Measurements from ENCODE around the gene MREG. TPM values are rescaled to one million over a fixed set of nuclear protein-coding genes. Genes with fewer than 3 reads are reported as not detected.

MREG gene
- total RNA-seq, 1 donor from 2014 or later, result 0.22 TPM

GRCh38 chr2:215915441-215915840, 97.9 kb downstream of the MREG start:
- no peaks in the 10 kb centered on the region for H3K27me3 ChIP-seq (ENCODE audit: low read depth)
- H3K9me3 ChIP-seq (replicated peaks), result peaks cover 11% of the 10 kb centered on the region
- H3K4me3 ChIP-seq, result no peak overlapping the region
- intact Hi-C loops (cut with micrococcal nuclease), result loop anchor here (5.0 kb wide), 1 partner anchor 458 kb away; no protein-coding TSS in a partner anchor
- no peak for DNase-seq
- no peaks in the 10 kb centered on the region for H3K36me3 ChIP-seq
- H3K27ac ChIP-seq (replicated peaks), result no peak overlapping the region
- peaks cover 13% of the 10 kb centered on the region for H3K4me1 ChIP-seq
- TF ChIP-seq, protein P1, sequence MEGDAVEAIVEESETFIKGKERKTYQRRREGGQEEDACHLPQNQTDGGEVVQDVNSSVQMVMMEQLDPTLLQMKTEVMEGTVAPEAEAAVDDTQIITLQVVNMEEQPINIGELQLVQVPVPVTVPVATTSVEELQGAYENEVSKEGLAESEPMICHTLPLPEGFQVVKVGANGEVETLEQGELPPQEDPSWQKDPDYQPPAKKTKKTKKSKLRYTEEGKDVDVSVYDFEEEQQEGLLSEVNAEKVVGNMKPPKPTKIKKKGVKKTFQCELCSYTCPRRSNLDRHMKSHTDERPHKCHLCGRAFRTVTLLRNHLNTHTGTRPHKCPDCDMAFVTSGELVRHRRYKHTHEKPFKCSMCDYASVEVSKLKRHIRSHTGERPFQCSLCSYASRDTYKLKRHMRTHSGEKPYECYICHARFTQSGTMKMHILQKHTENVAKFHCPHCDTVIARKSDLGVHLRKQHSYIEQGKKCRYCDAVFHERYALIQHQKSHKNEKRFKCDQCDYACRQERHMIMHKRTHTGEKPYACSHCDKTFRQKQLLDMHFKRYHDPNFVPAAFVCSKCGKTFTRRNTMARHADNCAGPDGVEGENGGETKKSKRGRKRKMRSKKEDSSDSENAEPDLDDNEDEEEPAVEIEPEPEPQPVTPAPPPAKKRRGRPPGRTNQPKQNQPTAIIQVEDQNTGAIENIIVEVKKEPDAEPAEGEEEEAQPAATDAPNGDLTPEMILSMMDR (IDR thresholded peaks at IDR 0.05; ENCODE audit: borderline replicate concordance), result no peak

DNA sequence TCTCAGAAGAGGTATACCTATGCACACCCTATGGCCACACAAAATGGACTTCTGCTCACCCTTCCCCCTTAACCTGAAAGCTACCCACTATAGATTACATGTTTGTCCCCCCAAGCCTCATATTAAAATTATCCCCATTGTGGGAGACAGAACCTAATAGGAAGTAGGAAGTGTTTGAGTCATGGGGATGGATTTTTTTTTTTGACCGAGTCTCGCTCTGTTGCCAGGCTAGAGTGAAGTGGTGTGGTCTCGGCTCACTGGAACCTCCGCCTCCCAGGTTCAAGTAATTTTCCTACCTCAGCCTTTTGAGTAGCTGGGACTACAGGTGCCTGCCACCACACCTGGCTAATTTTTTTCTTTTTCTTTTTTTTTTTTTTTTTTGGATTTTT, 98.6 kb downstream of the MREG start:
- no peaks in the 10 kb centered on the region for H3K27me3 ChIP-seq (ENCODE audit: low read depth)
- H3K4me1 ChIP-seq, result peaks cover 8% of the 10 kb centered on the region
- H3K9me3 ChIP-seq (replicated peaks), result peaks cover 15% of the 10 kb centered on the region
- H3K27ac ChIP-seq (replicated peaks), result no peak overlapping the region
- no peak for DNase-seq
- no peak overlapping the region for H3K4me3 ChIP-seq
- intact Hi-C loops (cut with micrococcal nuclease), result loop anchor here (5.0 kb wide), 1 partner anchor 457 kb away; no protein-coding TSS in a partner anchor
- no peaks in the 10 kb centered on the region for H3K36me3 ChIP-seq
- TF ChIP-seq, protein P1 (IDR thresholded peaks at IDR 0.05; ENCODE audit: borderline replicate concordance), result no peak

GRCh38 chr2:215914054-215914776, 99.1 kb downstream of the MREG start:
- Histone ChIP-seq H3K4me1 (peaks cover 5% of the 10 kb centered on the region), H3K36me3 (no peaks in the 10 kb centered on the region), H3K9me3 (replicated peaks) (peaks cover 15% of the 10 kb centered on the region), H3K27ac (replicated peaks) (no peak overlapping the region), H3K27me3 (ENCODE audit: low read depth) (no peaks in the 10 kb centered on the region), H3K4me3 (no peak overlapping the region)
- intact Hi-C loops (cut with micrococcal nuclease), result no loop called here
- no peak for DNase-seq
- TF ChIP-seq, protein P1 (IDR thresholded peaks at IDR 0.05; ENCODE audit: borderline replicate concordance), result no peak

GRCh38 chr2:215912299-215912842, 101.0 kb downstream of the MREG start:
- H3K27me3 ChIP-seq (ENCODE audit: low read depth), result no peaks in the 10 kb centered on the region
- no peaks in the 10 kb centered on the region for H3K36me3 ChIP-seq
- TF ChIP-seq, protein P1 (IDR thresholded peaks at IDR 0.05; ENCODE audit: borderline replicate concordance), result no peak
- H3K4me3 ChIP-seq, result no peak overlapping the region
- DNase-seq, result no peak
- intact Hi-C loops (cut with micrococcal nuclease), result no loop called here
- peaks cover 15% of the 10 kb centered on the region for H3K9me3 ChIP-seq (replicated peaks)
- no peak overlapping the region for H3K27ac ChIP-seq (replicated peaks)
- no peaks in the 10 kb centered on the region for H3K4me1 ChIP-seq

- no peak for DNase-seq
- Histone ChIP-seq H3K27ac (replicated peaks) (no peak overlapping the region), H3K36me3 (no peaks in the 10 kb centered on the region), H3K4me3 (no peak overlapping the region), H3K27me3 (ENCODE audit: low read depth) (no peaks in the 10 kb centered on the region), H3K9me3 (replicated peaks) (peaks cover 15% of the 10 kb centered on the region), H3K4me1 (no peaks in the 10 kb centered on the region)
- TF ChIP-seq, protein P1 (IDR thresholded peaks at IDR 0.05; ENCODE audit: borderline replicate concordance), result no peak
- intact Hi-C loops (cut with micrococcal nuclease), result no loop called here
Observed at GRCh38 chr2:215911301-215912085, 101.9 kb downstream of the MREG start.

All from left ventricle myocardium inferior (tissue), 1 donor.